ENCODE data around the gene TMEM184C. TPM values are rescaled to one million over a fixed set of nuclear protein-coding genes. Genes with fewer than 3 reads are reported as not detected.
A peak's percentile ranks its signal among the peaks of the same experiment; 100 is the strongest.

TMEM184C gene
- total and polyA plus RNA-seq, 10 donors: 2.9 to 26.3 (median 22.4) TPM

DNA sequence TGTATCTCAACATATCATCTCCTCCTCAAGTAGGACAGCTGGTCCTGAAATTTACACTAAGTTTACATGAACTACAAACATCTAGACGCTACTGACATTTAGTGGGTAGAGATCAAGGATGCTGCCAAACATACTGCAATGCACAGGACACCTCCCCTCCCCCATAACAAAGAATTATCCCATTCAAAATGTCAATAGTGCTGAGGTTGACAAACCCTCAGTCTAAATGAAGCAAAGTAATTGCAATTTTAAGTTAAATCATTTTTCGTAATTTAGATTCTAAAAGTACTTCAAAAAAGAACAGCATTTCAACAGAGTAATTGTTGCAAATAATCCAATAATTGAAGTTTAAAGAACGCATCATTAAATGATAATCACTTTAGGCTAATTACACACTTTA lies 65.6 kb downstream of the TMEM184C start:
- 72 to 83% (median 78%) methylated on average over 3 of the region's 3 CpGs for WGBS, 5 donors
- no peak for DNase-seq
- no peaks in the 10 kb centered on the region for H3K9me3 ChIP-seq
- peak overlapping the region in 5 of 8 donors; percentile 87 to 94 (median 90) for H3K27ac ChIP-seq
- peaks cover 11 to 37% (median 21%) of the 10 kb centered on the region in 6 donors for H3K4me1 ChIP-seq
- intact Hi-C loops (cut with DNase I; ENCODE audit: low total_unique reads): loop anchor here (5.0 kb wide), 1 partner anchor 65 kb away; the partner anchor contains the start of gene TMEM184C
- TF ChIP-seq, protein P1, sequence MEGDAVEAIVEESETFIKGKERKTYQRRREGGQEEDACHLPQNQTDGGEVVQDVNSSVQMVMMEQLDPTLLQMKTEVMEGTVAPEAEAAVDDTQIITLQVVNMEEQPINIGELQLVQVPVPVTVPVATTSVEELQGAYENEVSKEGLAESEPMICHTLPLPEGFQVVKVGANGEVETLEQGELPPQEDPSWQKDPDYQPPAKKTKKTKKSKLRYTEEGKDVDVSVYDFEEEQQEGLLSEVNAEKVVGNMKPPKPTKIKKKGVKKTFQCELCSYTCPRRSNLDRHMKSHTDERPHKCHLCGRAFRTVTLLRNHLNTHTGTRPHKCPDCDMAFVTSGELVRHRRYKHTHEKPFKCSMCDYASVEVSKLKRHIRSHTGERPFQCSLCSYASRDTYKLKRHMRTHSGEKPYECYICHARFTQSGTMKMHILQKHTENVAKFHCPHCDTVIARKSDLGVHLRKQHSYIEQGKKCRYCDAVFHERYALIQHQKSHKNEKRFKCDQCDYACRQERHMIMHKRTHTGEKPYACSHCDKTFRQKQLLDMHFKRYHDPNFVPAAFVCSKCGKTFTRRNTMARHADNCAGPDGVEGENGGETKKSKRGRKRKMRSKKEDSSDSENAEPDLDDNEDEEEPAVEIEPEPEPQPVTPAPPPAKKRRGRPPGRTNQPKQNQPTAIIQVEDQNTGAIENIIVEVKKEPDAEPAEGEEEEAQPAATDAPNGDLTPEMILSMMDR (IDR thresholded peaks at IDR 0.05 in 8 of 11, conservative IDR thresholded peaks at IDR 0.05 in 3 of 11): no peak
- peak overlapping the region in 7 of 8 donors; percentile 55 to 76 (median 67) for H3K4me3 ChIP-seq
- peaks cover 0 to 33% (median 14%) of the 10 kb centered on the region in 6 donors for H3K36me3 ChIP-seq
- no peaks in the 10 kb centered on the region for H3K27me3 ChIP-seq (replicated peaks in 1 of 7)

DNA sequence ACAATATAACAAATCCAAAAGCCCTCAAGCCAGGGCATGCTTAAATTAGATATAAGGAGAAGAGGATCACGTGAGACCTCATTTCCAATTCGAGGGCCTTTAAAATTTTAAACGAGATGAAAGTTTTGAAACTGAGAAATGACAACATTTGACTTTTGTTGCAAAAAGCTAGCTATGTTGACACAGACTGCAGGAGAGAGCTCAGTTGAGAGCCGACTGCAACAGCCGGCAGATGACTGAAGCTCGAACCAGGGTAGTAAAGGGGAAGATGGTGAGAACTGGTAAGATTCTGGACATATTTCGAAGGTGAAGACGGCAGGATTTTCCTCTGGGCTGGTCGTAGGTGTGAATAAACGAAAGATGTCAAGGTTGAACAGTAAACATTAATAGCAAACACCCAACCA lies 66.0 kb downstream of the TMEM184C start:
- Histone ChIP-seq H3K36me3 (peaks cover 0 to 28% (median 12%) of the 10 kb centered on the region in 6 donors), H3K4me1 (peaks cover 11 to 37% (median 21%) of the 10 kb centered on the region in 6 donors), H3K27ac (peak overlapping the region; percentile 86 to 94 (median 91)), H3K27me3 (replicated peaks in 1 of 7) (no peaks in the 10 kb centered on the region), H3K4me3 (peak overlapping the region; percentile 55 to 77 (median 67)), H3K9me3 (no peaks in the 10 kb centered on the region)
- no peak for DNase-seq
- TF ChIP-seq, protein P1 (IDR thresholded peaks at IDR 0.05 in 8 of 11, conservative IDR thresholded peaks at IDR 0.05 in 3 of 11): no peak
- TF ChIP-seq POLR2AphosphoS5 (IDR thresholded peaks at IDR 0.05) (peak in 1 of 3 donors; percentile 7), POLR2A (IDR thresholded peaks at IDR 0.05) (no peak)
- intact Hi-C loops (cut with DNase I; ENCODE audit: low total_unique reads): loop anchor here (5.0 kb wide), 1 partner anchor 66 kb away; the partner anchor contains the start of gene TMEM184C
- WGBS, 5 donors: 1 to 3% (median 3%) methylated on average over 10 of the region's 10 CpGs

DNA sequence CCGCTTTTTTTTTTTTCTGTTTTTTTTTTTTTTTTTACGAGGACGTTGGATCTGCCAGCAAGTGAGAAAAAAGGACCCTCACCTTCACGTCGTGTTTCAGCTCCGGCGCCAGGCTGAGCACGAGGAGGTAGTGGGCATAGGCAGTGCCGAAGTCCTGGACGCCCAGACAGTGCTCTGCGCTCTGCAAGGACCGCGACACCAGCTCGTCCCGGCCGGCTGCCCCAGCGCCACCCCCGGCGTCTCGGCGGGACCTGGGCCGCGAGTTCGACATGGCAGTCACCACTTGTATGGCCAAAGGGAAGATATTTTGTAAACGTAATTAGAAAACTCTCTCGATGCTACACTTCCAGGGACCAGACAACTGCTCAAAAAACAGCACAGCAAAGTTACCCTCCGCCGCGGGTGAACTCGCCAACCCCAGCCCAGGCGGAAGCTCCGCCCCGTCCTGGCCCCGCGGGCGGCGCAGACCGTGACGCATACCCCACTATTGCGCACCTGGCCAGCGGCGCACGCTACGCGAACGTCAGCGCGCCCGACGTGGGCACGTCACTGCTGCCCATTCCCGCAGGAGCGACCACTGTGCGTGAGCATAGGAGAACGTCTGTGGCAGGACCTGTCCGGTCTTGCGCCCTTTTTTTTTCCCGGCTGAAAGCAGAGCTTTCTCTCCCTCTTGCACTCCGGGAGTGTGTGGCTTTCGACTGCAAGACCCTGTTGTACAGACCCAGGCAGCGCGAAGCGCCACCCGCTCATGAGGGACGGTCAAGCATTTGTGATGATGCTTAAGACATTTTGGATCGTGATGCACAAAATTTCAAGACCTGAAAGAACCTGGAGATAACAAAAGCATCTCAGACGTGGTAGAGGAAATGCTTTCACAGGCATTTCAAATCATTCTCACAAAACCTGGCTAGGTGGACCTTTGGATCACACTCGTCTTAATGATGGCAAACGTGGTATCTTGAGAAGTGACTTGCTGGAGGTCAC lies 66.8 kb downstream of the TMEM184C start, which contains the start of gene PRMT9:
Gene PRMT9 (minus strand): TSS at position 447 of the 984 bp plus-strand sequence. CDS start 176 bp downstream, at position 271.
- Histone ChIP-seq H3K4me1 (peaks cover 11 to 37% (median 21%) of the 10 kb centered on the region in 6 donors), H3K4me3 (peak within 1 kb of the TSS; percentile 55 to 77 (median 67)), H3K27ac (peak within 1 kb of the TSS; percentile 86 to 94 (median 91)), H3K36me3 (peaks cover 0 to 20% (median 7%) of the 10 kb centered on the region in 6 donors), H3K9me3 (no peaks in the 10 kb centered on the region), H3K27me3 (replicated peaks in 1 of 7) (no peaks in the 10 kb centered on the region)
- TF ChIP-seq POLR2A (IDR thresholded peaks at IDR 0.05) (peak in 2 of 3 donors; percentile 32 to 64), POLR2AphosphoS5 (IDR thresholded peaks at IDR 0.05) (peak; percentile 98 to 99 (median 98))
- TF ChIP-seq, protein P1 (IDR thresholded peaks at IDR 0.05 in 8 of 11, conservative IDR thresholded peaks at IDR 0.05 in 3 of 11): peak in 1 of 11 experiments; percentile 13
- 0 to 1% (median 1%) methylated on average over 41 to 69 of the region's 69 CpGs for WGBS, 5 donors
- intact Hi-C loops (cut with DNase I; ENCODE audit: low total_unique reads): loop anchor here (5.0 kb wide), 1 partner anchor 67 kb away; the partner anchor contains the start of gene TMEM184C
- DNase-seq: peak; percentile 97
